Neural cell (in vitro differentiated cells): ENCODE results near the gene KDELR1. TPM values are rescaled to one million over a fixed set of nuclear protein-coding genes. Genes with fewer than 3 reads are reported as not detected.

Experiments
- H2AFZ ChIP-seq: fragments of 200-600, 300-800 bp; sonication (generic), shearing (Covaris generic); 2 replicates; pipeline ENCODE4 v1.6.0; 2014; ENCODE audit warnings: low read depth, mild to moderate bottlenecking, antibody characterized with exemption, low read length, moderate library complexity
- H3F3A ChIP-seq: fragments of 200-600 bp; shearing (Covaris generic); 2 replicates; pipeline ENCODE4 v1.6.1; 2016; ENCODE audit warnings: mild to moderate bottlenecking, moderate library complexity, mixed read lengths, antibody characterized with exemption, low read length; ENCODE audit not compliant: insufficient read depth, poor library complexity, severe bottlenecking
- H3K27ac ChIP-seq: fragments of 200-600, 300-800 bp; sonication (generic), shearing (Covaris generic); 2 replicates; pipeline ENCODE4 v1.5.1; 2014; ENCODE audit warnings: mild to moderate bottlenecking, low read length, moderate library complexity
- H3K27me3 ChIP-seq: fragments of 300-800, 200-600 bp; sonication (generic), shearing (Covaris generic); 2 replicates; pipeline ENCODE4 v1.6.0; 2014; ENCODE audit warnings: mild to moderate bottlenecking, low read depth, low read length, moderate library complexity; ENCODE audit not compliant: insufficient read depth
- H3K36me3 ChIP-seq: fragments of 300-800, 200-600 bp; sonication (generic), shearing (Covaris generic); 2 replicates; pipeline ENCODE4 v1.5.1; 2014; ENCODE audit warnings: mild to moderate bottlenecking, antibody characterized with exemption, low read length, moderate library complexity; ENCODE audit not compliant: insufficient read depth
- H3K4me2 ChIP-seq: fragments of 300-800, 200-600 bp; sonication (generic), shearing (Covaris generic); 2 replicates; pipeline ENCODE4 v1.6.0; 2014; ENCODE audit warnings: mild to moderate bottlenecking, low read length
- H3K4me3 ChIP-seq: fragments of 300-800, 200-600 bp; sonication (generic), shearing (Covaris generic); 2 replicates; pipeline ENCODE4 v1.5.1; 2014; ENCODE audit warnings: mild to moderate bottlenecking, low read length, moderate library complexity
- H3K79me2 ChIP-seq: fragments of 200-600 bp; shearing (Covaris generic); replicated peaks from 2 replicates; pipeline ENCODE4 v1.6.0; 2014; ENCODE audit warnings: mild to moderate bottlenecking, low read length, moderate library complexity; ENCODE audit not compliant: insufficient read depth
- H3K9ac ChIP-seq: fragments of 300-800, 200-600 bp; sonication (generic), shearing (Covaris generic); 2 replicates; pipeline ENCODE4 v1.6.1; 2016; ENCODE audit warnings: mild to moderate bottlenecking, low read length, mixed read lengths
- H3K9me2 ChIP-seq: fragments of 200-600 bp; shearing (Covaris generic); 2 replicates; pipeline ENCODE4 v1.6.1; 2016; ENCODE audit warnings: mild to moderate bottlenecking, low read length, mixed read lengths; ENCODE audit not compliant: insufficient read depth
- H3K9me3 ChIP-seq: fragments of 200-600, 300-800 bp; sonication (generic), shearing (Covaris generic); 2 replicates; pipeline ENCODE4 v1.6.1; 2016; ENCODE audit warnings: mild to moderate bottlenecking, mixed run types, low read length, moderate library complexity, mixed read lengths
- H4K20me1 ChIP-seq: fragments of 200-600 bp; shearing (Covaris generic); 2 replicates; pipeline ENCODE4 v1.6.1; 2016; ENCODE audit warnings: mild to moderate bottlenecking, mixed run types; ENCODE audit not compliant: insufficient read depth
- EP300 ChIP-seq: fragments of 450-650 bp; conservative IDR thresholded peaks from 2 replicates; pipeline ENCODE4 v1.6.1; 2014; ENCODE audit warnings: antibody characterized with exemption, mild to moderate bottlenecking, moderate library complexity; ENCODE audit not compliant: poor library complexity, severe bottlenecking
- EZH2 ChIP-seq: fragments of 200-600, 300-800 bp; shearing (Covaris generic), sonication (generic); IDR thresholded peaks from 2 replicates; pipeline ENCODE4 v1.6.1; 2014; ENCODE audit warnings: antibody characterized with exemption, low read length, borderline replicate concordance, mild to moderate bottlenecking; ENCODE audit not compliant: insufficient read depth, poor library complexity, severe bottlenecking
- MXI1 ChIP-seq: fragments of 450-650 bp; conservative IDR thresholded peaks from 2 replicates; pipeline ENCODE4 v1.6.1; 2014; ENCODE audit warnings: antibody characterized with exemption, mild to moderate bottlenecking; ENCODE audit not compliant: poor library complexity, severe bottlenecking
- POLR2AphosphoS5 ChIP-seq: IDR thresholded peaks from 2 replicates; pipeline ENCODE4 v1.6.1; 2012
- RAD21 ChIP-seq: fragments of 450-650 bp; conservative IDR thresholded peaks from 2 replicates; pipeline ENCODE4 v1.6.1; 2014; ENCODE audit warnings: antibody characterized with exemption, mild to moderate bottlenecking, moderate library complexity
- SMC3 ChIP-seq: fragments of 450-650 bp; conservative IDR thresholded peaks from 2 replicates; pipeline ENCODE4 v1.6.1; 2014; ENCODE audit warnings: antibody characterized with exemption, mild to moderate bottlenecking, moderate library complexity; ENCODE audit not compliant: poor library complexity
- TAF1 ChIP-seq: IDR thresholded peaks from 2 replicates; pipeline ENCODE4 v1.6.1; 2012; ENCODE audit warnings: low read depth
- polyA plus RNA-seq: library from polyadenylated mRNA; depleted of rRNA; stranded (reverse); fragments of >200 nt; gene quantifications from 2 replicates; pipeline ENCODE4 v1.2.3, GENCODE V29; 2014
- TF ChIP-seq, protein P1 (sequence below): IDR thresholded peaks from 2 replicates; pipeline ENCODE4 v1.6.1; 2012; ENCODE audit warnings: borderline replicate concordance
- TF ChIP-seq, protein P2 (sequence below): fragments of 450-650 bp; IDR thresholded peaks from 2 replicates; pipeline ENCODE4 v1.5.1; 2014; ENCODE audit warnings: antibody characterized with exemption, mild to moderate bottlenecking, moderate library complexity; ENCODE audit not compliant: poor library complexity, severe bottlenecking

KDELR1 gene
- polyA plus RNA-seq, 1 donor from 2014 or later = 46.9 TPM

DNA sequence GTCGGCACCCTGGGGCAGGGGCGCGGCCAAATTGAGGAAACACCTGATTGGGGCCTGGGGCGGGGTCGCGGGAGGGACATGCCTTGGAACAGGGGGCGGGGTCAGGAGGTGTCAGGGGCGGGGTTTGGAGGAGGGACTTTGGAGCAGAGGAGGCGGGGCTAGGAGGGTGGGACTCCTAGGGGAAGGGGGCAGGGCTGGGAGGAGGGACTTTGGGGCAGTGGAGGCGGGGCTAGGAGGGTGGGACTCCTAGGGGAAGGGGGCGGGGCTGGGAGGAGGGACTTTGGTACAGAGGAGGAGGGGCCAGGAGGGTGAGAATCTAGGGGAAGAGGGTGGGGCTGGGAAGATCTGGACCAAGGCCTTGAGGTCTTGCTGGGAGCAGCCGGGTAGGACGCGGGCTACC, 24.0 kb upstream of the KDELR1 start:
- no peak for TF ChIP-seq RAD21
- TF ChIP-seq, protein P1, sequence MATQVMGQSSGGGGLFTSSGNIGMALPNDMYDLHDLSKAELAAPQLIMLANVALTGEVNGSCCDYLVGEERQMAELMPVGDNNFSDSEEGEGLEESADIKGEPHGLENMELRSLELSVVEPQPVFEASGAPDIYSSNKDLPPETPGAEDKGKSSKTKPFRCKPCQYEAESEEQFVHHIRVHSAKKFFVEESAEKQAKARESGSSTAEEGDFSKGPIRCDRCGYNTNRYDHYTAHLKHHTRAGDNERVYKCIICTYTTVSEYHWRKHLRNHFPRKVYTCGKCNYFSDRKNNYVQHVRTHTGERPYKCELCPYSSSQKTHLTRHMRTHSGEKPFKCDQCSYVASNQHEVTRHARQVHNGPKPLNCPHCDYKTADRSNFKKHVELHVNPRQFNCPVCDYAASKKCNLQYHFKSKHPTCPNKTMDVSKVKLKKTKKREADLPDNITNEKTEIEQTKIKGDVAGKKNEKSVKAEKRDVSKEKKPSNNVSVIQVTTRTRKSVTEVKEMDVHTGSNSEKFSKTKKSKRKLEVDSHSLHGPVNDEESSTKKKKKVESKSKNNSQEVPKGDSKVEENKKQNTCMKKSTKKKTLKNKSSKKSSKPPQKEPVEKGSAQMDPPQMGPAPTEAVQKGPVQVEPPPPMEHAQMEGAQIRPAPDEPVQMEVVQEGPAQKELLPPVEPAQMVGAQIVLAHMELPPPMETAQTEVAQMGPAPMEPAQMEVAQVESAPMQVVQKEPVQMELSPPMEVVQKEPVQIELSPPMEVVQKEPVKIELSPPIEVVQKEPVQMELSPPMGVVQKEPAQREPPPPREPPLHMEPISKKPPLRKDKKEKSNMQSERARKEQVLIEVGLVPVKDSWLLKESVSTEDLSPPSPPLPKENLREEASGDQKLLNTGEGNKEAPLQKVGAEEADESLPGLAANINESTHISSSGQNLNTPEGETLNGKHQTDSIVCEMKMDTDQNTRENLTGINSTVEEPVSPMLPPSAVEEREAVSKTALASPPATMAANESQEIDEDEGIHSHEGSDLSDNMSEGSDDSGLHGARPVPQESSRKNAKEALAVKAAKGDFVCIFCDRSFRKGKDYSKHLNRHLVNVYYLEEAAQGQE = no peak
- no peak for TF ChIP-seq TAF1
- no peak for TF ChIP-seq SMC3
- TF ChIP-seq POLR2AphosphoS5 = no peak
- TF ChIP-seq EP300 = no peak
- no peak for TF ChIP-seq EZH2
- TF ChIP-seq MXI1 = no peak
- TF ChIP-seq, protein P2, sequence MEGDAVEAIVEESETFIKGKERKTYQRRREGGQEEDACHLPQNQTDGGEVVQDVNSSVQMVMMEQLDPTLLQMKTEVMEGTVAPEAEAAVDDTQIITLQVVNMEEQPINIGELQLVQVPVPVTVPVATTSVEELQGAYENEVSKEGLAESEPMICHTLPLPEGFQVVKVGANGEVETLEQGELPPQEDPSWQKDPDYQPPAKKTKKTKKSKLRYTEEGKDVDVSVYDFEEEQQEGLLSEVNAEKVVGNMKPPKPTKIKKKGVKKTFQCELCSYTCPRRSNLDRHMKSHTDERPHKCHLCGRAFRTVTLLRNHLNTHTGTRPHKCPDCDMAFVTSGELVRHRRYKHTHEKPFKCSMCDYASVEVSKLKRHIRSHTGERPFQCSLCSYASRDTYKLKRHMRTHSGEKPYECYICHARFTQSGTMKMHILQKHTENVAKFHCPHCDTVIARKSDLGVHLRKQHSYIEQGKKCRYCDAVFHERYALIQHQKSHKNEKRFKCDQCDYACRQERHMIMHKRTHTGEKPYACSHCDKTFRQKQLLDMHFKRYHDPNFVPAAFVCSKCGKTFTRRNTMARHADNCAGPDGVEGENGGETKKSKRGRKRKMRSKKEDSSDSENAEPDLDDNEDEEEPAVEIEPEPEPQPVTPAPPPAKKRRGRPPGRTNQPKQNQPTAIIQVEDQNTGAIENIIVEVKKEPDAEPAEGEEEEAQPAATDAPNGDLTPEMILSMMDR = no peak
- peaks cover 7% of the 10 kb centered on the region for H3K36me3 ChIP-seq
- no peaks in the 10 kb centered on the region for H3K79me2 ChIP-seq
- no peaks in the 10 kb centered on the region for H3K9me2 ChIP-seq
- no peaks in the 10 kb centered on the region for H3K27me3 ChIP-seq
- H3K27ac ChIP-seq = no peak overlapping the region
- H3K9me3 ChIP-seq = no peaks in the 10 kb centered on the region
- no peak overlapping the region for H3K4me3 ChIP-seq
- H3F3A ChIP-seq = no peaks in the 10 kb centered on the region
- no peak overlapping the region for H3K4me2 ChIP-seq
- no peak overlapping the region for H2AFZ ChIP-seq
- no peak overlapping the region for H3K9ac ChIP-seq
- H4K20me1 ChIP-seq = no peaks in the 10 kb centered on the region

DNA sequence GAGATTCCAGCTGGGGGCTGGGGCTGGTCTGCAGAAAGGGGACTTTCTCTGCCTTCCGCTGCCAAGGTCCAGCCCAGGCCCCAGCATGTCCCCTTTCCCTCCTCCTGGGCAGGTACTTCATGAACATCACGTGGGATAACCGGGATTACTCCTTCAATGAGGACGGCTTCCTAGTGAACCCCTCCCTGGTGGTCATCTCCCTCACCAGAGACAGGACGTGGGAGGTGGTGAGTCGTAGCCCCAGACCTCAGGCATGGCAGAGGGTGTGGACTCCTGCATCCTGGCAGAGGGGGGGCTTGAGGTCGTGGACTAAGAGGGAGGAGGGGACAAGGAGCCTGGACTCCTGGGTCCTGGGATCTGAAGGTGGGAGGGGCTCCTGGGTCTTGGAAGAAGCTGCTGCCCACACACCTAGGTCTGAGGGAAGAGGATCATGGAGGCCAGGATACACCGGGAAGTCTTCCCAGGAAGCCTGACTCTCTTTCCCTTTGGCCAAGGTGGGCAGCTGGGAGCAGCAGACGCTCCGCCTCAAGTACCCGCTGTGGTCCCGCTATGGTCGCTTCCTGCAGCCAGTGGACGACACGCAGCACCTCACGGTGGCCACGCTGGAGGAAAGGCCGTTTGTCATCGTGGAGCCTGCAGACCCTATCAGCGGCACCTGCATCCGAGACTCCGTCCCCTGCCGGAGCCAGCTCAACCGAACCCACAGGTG, 22.7 kb upstream of the KDELR1 start:
- no peak overlapping the region for H2AFZ ChIP-seq

More for the DNA sequence above, 22.7 kb upstream of the KDELR1 start:
- H3F3A ChIP-seq = no peaks in the 10 kb centered on the region
- H4K20me1 ChIP-seq = no peaks in the 10 kb centered on the region
- H3K9ac ChIP-seq = no peak overlapping the region
- H3K27me3 ChIP-seq = no peaks in the 10 kb centered on the region
- no peaks in the 10 kb centered on the region for H3K79me2 ChIP-seq
- H3K4me3 ChIP-seq = no peak overlapping the region
- H3K9me3 ChIP-seq = no peaks in the 10 kb centered on the region
- H3K9me2 ChIP-seq = no peaks in the 10 kb centered on the region
- H3K4me2 ChIP-seq = no peak overlapping the region
- no peak for TF ChIP-seq RAD21
- TF ChIP-seq EP300 = no peak
- no peak for TF ChIP-seq POLR2AphosphoS5
- TF ChIP-seq TAF1 = no peak
- TF ChIP-seq, protein P1 = no peak
- TF ChIP-seq SMC3 = no peak
- TF ChIP-seq EZH2 = no peak
- TF ChIP-seq, protein P2 = no peak
- TF ChIP-seq MXI1 = no peak
- peaks cover 7% of the 10 kb centered on the region for H3K36me3 ChIP-seq
- no peak overlapping the region for H3K27ac ChIP-seq
